NT2/D1 (cell line): ENCODE results near the gene DHX32.

Experiments
- SUZ12 ChIP-seq: IDR thresholded peaks from 2 replicates; pipeline ENCODE4 v1.6.1; 2011; ENCODE audit not compliant: insufficient read length, insufficient read depth; ENCODE audit errors: extremely low read depth
- YY1 ChIP-seq: IDR thresholded peaks from 2 replicates; pipeline ENCODE4 v1.6.1; 2011; ENCODE audit not compliant: insufficient read length, insufficient read depth
- ZNF274 ChIP-seq: IDR thresholded peaks from 2 replicates; pipeline ENCODE4 v1.6.1; 2011; ENCODE audit warnings: mild to moderate bottlenecking, low read depth, low read length

DNA sequence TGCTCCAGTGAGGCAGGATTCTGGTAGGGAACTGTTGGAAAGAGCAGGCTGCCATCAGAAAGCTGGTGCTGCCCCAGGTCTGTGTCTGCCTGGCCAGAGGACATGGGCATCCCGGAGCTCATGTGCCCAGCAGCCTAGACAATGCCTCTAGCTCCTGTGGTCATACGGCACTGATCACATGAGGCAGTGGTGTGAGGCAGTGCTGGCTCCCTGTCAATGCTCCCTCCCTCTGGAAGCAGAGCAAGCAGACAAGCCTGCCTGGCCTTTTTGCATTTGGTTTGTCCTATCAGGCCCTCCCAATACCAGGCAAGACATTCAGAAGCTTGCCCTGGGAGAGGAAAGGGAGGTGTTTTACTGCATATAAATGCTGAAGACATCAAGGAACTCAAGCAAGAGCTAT lies 86.0 kb downstream of the DHX32 start:
- TF ChIP-seq YY1 (no peak), ZNF274 (no peak), SUZ12 (no peak)
